ENCODE data around the gene KLF7.

- TF ChIP-seq ZC3H10 (CRISPR knock-in tag; IDR thresholded peaks at IDR 0.05) (no peak), CSRNP3 (CRISPR knock-in tag; IDR thresholded peaks at IDR 0.05) (no peak), SNAI2 (CRISPR knock-in tag; IDR thresholded peaks at IDR 0.05) (no peak), ARNTL (CRISPR knock-in tag; IDR thresholded peaks at IDR 0.05; ENCODE audit: borderline replicate concordance, low read depth) (no peak), TCF4 (CRISPR knock-in tag; IDR thresholded peaks at IDR 0.05; ENCODE audit: borderline replicate concordance) (no peak), ZNF70 (CRISPR knock-in tag; IDR thresholded peaks at IDR 0.05) (no peak)
These were observed 28.0 kb downstream of the KLF7 start for GRCh38 chr2:207137596-207138337.
